ENCODE measurements around the gene NSUN6.

NSUN6 gene

DNA sequence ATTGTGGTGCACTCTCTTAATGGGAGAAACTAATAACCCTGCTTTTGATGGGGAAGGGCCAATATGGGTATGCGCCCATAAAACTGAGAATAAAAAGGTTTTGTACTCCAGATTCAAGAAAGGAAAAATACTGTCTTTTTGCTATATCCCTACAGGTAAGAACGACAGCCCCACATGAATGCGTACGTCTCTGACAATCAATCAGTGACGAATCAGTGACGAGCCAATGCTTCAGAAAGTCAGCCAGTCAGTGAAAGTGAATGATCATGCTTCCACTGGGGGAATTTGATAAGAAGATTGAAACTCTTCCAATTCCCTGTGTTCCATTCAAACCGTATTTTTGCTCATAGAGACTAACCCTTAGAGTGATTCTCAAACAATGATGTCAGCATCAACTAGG is 34.2 kb upstream of the NSUN6 start:
- TF ChIP-seq, protein P1, sequence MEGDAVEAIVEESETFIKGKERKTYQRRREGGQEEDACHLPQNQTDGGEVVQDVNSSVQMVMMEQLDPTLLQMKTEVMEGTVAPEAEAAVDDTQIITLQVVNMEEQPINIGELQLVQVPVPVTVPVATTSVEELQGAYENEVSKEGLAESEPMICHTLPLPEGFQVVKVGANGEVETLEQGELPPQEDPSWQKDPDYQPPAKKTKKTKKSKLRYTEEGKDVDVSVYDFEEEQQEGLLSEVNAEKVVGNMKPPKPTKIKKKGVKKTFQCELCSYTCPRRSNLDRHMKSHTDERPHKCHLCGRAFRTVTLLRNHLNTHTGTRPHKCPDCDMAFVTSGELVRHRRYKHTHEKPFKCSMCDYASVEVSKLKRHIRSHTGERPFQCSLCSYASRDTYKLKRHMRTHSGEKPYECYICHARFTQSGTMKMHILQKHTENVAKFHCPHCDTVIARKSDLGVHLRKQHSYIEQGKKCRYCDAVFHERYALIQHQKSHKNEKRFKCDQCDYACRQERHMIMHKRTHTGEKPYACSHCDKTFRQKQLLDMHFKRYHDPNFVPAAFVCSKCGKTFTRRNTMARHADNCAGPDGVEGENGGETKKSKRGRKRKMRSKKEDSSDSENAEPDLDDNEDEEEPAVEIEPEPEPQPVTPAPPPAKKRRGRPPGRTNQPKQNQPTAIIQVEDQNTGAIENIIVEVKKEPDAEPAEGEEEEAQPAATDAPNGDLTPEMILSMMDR (IDR thresholded peaks at IDR 0.05; ENCODE audit: insufficient read depth, missing control alignments), result no peak
- DNase-seq (ENCODE audit: insufficient read length, low spot score) (no peak), FAIRE-seq (no peak)

DNA sequence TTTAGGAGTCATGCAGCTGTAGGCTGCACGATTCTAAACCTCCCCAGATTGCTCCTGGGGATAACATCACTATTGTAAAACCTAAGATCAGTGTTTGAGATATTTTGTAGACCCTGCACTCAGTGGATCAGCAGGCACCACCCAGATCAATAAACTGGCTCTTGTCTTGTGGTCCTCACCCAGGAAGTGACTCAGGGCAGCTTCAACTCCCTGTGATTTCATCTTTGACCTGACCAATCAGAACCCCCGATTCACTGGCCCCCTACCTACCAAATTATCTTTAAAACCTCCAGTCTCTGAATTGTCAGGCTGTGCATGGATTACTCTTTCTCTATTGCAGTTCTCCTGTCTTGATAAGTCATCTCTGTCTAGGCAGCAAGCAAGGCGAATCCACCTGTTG is 33.6 kb upstream of the NSUN6 start:
- FAIRE-seq (no peak), DNase-seq (ENCODE audit: insufficient read length, low spot score) (no peak)
- TF ChIP-seq, protein P1 (IDR thresholded peaks at IDR 0.05; ENCODE audit: insufficient read depth, missing control alignments), result no peak

DNA sequence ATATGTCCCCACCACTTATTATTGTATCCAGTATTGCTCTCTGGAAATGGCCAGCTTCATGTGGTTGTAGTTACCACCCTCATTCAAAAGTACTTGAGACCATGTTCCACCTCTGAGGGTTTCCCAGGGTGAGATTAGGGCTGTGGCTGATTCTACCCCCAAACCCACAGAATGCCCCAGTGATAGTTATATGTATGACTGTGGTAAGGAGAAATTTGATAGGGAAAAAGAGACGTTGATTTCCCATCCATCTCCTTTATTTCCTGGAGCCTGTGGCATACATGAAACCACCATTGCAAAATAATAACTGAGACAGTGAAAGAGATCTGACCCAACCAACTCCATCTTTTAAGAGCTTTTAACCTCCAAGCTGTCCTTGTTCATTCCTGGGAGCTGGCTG is 33.0 kb upstream of the NSUN6 start:
- DNase-seq (ENCODE audit: insufficient read length, low spot score), result no peak
- FAIRE-seq, result no peak
- TF ChIP-seq, protein P1 (IDR thresholded peaks at IDR 0.05; ENCODE audit: insufficient read depth, missing control alignments), result no peak

DNA sequence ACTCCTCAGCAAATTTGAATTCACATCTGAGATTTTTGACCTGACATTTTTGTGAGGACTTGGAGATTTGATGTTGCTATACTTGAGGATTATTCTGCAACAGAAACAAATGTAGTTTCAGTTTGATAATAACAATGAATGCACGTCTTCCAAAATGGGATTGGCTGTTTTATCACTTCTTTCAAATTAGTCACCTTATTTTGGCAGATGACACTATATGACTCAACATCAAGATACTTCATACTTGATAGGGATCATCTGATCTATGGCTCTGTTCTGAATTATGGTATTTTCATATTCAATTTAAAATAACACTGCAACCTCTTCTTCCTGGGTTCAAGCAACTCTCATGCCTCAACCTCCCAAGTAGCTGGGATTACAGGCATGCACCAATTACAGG is 32.0 kb upstream of the NSUN6 start:
- DNase-seq (ENCODE audit: insufficient read length, low spot score), result no peak
- no peak for FAIRE-seq
- TF ChIP-seq, protein P1 (IDR thresholded peaks at IDR 0.05; ENCODE audit: insufficient read depth, missing control alignments), result no peak

DNA sequence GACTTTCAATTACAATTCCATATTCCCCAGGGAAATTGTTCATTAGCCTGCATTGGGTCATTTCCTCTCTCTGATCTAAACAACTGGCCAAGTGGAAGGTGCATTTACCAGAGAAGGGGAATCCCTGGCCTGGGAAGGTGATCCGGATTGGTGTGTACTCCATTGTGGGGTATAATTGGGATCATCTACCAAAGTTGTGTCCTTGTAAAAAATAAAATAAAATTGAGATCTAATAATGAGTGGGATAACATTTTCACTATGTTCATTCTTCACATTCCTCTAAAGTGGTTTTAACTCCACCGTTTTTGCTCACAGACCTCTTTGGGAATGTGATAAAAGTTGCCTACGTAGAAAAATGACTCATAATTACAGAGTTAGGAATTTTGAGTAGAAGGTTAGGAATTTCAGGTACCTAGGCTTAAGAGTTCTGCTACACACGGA is 30.6 kb upstream of the NSUN6 start:
- no peak for FAIRE-seq

DNA sequence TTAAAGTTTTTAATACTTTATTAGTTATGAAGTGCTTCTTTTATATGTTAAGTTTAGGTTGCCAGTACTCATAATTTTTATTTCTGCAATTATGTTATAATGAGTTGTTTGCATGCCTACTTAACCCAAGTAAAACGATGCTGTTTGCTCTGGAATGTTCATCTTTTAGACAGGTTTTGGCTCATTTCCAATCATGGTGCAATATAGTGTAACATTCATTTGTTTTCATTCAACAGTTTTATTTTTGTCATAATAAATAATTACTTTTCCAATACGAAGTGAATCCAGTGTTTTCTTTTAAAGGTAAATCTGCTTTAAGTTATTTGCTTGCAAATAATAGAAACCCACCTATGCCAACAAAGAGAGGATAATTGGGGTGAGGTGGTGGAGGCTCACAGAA is 30.0 kb upstream of the NSUN6 start:
- FAIRE-seq (no peak), DNase-seq (ENCODE audit: insufficient read length, low spot score) (no peak)
- TF ChIP-seq, protein P1 (IDR thresholded peaks at IDR 0.05; ENCODE audit: insufficient read depth, missing control alignments), result no peak

More for the DNA sequence above, 30.6 kb upstream of the NSUN6 start:
- no peak for DNase-seq (ENCODE audit: insufficient read length, low spot score)
- TF ChIP-seq, protein P1 (IDR thresholded peaks at IDR 0.05; ENCODE audit: insufficient read depth, missing control alignments), result no peak

DNA sequence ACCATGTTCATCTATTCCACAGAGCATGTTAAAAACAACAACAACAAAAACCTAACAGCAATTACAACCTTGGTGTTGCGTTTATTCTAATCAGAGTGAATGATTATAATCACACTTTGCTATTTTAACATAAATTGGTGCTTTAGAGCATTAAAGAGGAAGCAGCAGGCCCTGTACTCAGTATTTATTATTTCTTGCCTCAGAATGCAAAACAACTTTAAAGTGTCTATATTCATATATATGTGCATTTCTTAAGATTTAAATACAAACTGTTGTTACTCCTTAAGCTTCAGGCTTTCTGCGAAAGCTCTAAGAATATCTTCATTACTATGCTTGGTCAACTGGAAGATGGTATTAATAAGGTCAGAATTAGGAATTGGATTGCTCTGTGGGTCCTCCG is 29.4 kb upstream of the NSUN6 start:
- FAIRE-seq (no peak), DNase-seq (ENCODE audit: insufficient read length, low spot score) (no peak)
- TF ChIP-seq, protein P1 (IDR thresholded peaks at IDR 0.05; ENCODE audit: insufficient read depth, missing control alignments), result no peak
